WTC11 (cell line): ENCODE data around the gene PAPPA2.

Experiments
- CBFB ChIP-seq: sonication (generic); formaldehyde crosslinking; IDR thresholded peaks from 2 replicates; pipeline ENCODE4 v1.8.1; 2022; ENCODE audit warnings: mild to moderate bottlenecking, low read depth, missing genetic modification reagents
- ESRRA ChIP-seq: sonication (generic); formaldehyde crosslinking; IDR thresholded peaks from 2 replicates; pipeline ENCODE4 v1.8.1; 2022; ENCODE audit warnings: mild to moderate bottlenecking, missing genetic modification reagents, borderline replicate concordance
- GABPB1 ChIP-seq: sonication (generic); formaldehyde crosslinking; IDR thresholded peaks from 2 replicates; pipeline ENCODE4 v1.8.1; 2023; ENCODE audit warnings: mild to moderate bottlenecking, missing genetic modification reagents
- HMGXB4 ChIP-seq: sonication (generic); formaldehyde crosslinking; IDR thresholded peaks from 2 replicates; pipeline ENCODE4 v1.8.1; 2023; ENCODE audit warnings: mild to moderate bottlenecking, moderate library complexity, missing genetic modification reagents
- JUN ChIP-seq: sonication (generic); formaldehyde crosslinking; IDR thresholded peaks from 2 replicates; pipeline ENCODE4 v1.8.0; 2023; ENCODE audit warnings: mild to moderate bottlenecking, missing genetic modification reagents
- KAT7 ChIP-seq: sonication (generic); formaldehyde crosslinking; IDR thresholded peaks from 2 replicates; pipeline ENCODE4 v1.8.1; 2023; ENCODE audit warnings: missing genetic modification reagents, mild to moderate bottlenecking, borderline replicate concordance
- NFE2L1 ChIP-seq: sonication (generic); formaldehyde crosslinking; IDR thresholded peaks from 2 replicates; pipeline ENCODE4 v1.8.1; 2023; ENCODE audit warnings: missing genetic modification reagents
- TF ChIP-seq, protein P1 (sequence below): fragments of 200-600 bp; IDR thresholded peaks from 2 replicates; pipeline ENCODE4 v1.8.0; 2022; ENCODE audit warnings: antibody characterized with exemption
- TF ChIP-seq, protein P2 (sequence below): sonication (generic); formaldehyde crosslinking; conservative IDR thresholded peaks from 2 replicates; pipeline ENCODE4 v1.8.1; 2023; ENCODE audit warnings: mild to moderate bottlenecking, low read depth, missing genetic modification reagents, moderate library complexity

- TF ChIP-seq HMGXB4 (CRISPR knock-in tag) = no peak
- no peak for TF ChIP-seq CBFB (CRISPR knock-in tag)
- TF ChIP-seq, protein P1, sequence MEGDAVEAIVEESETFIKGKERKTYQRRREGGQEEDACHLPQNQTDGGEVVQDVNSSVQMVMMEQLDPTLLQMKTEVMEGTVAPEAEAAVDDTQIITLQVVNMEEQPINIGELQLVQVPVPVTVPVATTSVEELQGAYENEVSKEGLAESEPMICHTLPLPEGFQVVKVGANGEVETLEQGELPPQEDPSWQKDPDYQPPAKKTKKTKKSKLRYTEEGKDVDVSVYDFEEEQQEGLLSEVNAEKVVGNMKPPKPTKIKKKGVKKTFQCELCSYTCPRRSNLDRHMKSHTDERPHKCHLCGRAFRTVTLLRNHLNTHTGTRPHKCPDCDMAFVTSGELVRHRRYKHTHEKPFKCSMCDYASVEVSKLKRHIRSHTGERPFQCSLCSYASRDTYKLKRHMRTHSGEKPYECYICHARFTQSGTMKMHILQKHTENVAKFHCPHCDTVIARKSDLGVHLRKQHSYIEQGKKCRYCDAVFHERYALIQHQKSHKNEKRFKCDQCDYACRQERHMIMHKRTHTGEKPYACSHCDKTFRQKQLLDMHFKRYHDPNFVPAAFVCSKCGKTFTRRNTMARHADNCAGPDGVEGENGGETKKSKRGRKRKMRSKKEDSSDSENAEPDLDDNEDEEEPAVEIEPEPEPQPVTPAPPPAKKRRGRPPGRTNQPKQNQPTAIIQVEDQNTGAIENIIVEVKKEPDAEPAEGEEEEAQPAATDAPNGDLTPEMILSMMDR = no peak
- TF ChIP-seq JUN = no peak
- TF ChIP-seq ESRRA = no peak
- TF ChIP-seq NFE2L1 (CRISPR knock-in tag) = no peak
- TF ChIP-seq, protein P2, sequence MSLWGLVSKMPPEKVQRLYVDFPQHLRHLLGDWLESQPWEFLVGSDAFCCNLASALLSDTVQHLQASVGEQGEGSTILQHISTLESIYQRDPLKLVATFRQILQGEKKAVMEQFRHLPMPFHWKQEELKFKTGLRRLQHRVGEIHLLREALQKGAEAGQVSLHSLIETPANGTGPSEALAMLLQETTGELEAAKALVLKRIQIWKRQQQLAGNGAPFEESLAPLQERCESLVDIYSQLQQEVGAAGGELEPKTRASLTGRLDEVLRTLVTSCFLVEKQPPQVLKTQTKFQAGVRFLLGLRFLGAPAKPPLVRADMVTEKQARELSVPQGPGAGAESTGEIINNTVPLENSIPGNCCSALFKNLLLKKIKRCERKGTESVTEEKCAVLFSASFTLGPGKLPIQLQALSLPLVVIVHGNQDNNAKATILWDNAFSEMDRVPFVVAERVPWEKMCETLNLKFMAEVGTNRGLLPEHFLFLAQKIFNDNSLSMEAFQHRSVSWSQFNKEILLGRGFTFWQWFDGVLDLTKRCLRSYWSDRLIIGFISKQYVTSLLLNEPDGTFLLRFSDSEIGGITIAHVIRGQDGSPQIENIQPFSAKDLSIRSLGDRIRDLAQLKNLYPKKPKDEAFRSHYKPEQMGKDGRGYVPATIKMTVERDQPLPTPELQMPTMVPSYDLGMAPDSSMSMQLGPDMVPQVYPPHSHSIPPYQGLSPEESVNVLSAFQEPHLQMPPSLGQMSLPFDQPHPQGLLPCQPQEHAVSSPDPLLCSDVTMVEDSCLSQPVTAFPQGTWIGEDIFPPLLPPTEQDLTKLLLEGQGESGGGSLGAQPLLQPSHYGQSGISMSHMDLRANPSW = no peak
- no peak for TF ChIP-seq KAT7 (CRISPR knock-in tag)
- TF ChIP-seq GABPB1 (CRISPR knock-in tag) = no peak
These were observed 206.8 kb downstream of the PAPPA2 start for GRCh38 chr1:176669782-176670181.
